ENCODE data around the gene DUSP12. TPM values are rescaled to one million over a fixed set of nuclear protein-coding genes. Genes with fewer than 3 reads are reported as not detected.

The DUSP12 gene
- total and polyA plus RNA-seq, 9 of the 15 experiments (the other 6 are each of a cell fraction or from before 2014, with no cell fraction given): 10.4 to 81.4 (median 43.6) TPM

DNA sequence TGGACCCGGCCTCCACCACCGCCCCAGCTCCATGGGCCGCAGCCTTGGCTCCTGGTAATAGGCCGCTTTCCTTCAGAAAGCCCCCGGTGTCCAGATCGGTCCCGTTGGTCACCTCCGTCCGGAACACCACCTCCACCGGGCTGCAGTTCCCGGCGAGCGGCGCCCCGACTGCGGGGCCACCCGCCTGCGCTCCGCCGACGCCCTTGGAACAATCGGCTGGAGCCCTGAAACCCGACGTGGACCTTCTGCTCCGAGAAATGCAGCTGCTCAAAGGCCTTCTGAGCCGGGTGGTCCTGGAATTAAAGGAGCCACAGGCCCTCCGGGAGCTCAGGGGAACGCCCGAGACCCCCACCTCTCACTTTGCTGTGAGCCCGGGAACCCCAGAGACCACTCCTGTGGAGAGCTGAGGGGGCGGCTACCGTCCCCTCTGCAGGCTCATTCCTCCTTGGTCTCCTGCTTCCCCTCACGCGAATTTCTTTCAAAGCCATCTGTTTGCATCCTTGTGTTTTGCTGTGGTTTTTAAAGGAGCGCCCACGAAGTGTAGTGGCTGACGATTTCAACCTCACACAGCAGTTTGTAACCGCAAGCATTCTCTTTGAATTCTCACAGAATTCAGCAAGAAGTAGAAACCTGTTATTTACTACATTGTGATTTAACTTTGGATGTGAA, 22.2 kb upstream of the DUSP12 start (continued):
- no peak for TF ChIP-seq ZBTB33 (CRISPR knock-in tag; IDR thresholded peaks at IDR 0.05)
- TF ChIP-seq CSDE1 (IDR thresholded peaks at IDR 0.05): no peak
- no peak; the same call in 1 of the 2 replicates for TF ChIP-seq C11orf30 (IDR thresholded peaks at IDR 0.05; ENCODE audit: low read depth)
- no peak for TF ChIP-seq SMARCA5 (IDR thresholded peaks at IDR 0.05)
- no peak for TF ChIP-seq GABPB2 (CRISPR knock-in tag; conservative IDR thresholded peaks at IDR 0.05)
- no peak for TF ChIP-seq CBFA2T2 (conservative IDR thresholded peaks at IDR 0.05)
- TF ChIP-seq THRB (CRISPR knock-in tag; conservative IDR thresholded peaks at IDR 0.05): no peak
- no peak for TF ChIP-seq ZNF280A (IDR thresholded peaks at IDR 0.05; ENCODE audit: low read depth, partially characterized antibody)
- no peak for TF ChIP-seq FOXP4 (CRISPR knock-in tag; IDR thresholded peaks at IDR 0.05; ENCODE audit: borderline replicate concordance)
- TF ChIP-seq HDAC3 (IDR thresholded peaks at IDR 0.05; ENCODE audit: borderline replicate concordance, partially characterized antibody): no peak
- TF ChIP-seq PHF8 (IDR thresholded peaks at IDR 0.05; ENCODE audit: borderline replicate concordance, low read length): peak; percentile 67; the same call in 1 of the 2 replicates
- no peak for TF ChIP-seq ZNF75A (CRISPR knock-in tag; IDR thresholded peaks at IDR 0.05)
- TF ChIP-seq SFPQ (IDR thresholded peaks at IDR 0.05; ENCODE audit: low read depth, low read length): no peak
- TF ChIP-seq FIP1L1 (IDR thresholded peaks at IDR 0.05; ENCODE audit: low read depth, low read length, poor library complexity, severe bottlenecking): peak; percentile 54
- TF ChIP-seq ESRRA (IDR thresholded peaks at IDR 0.05; ENCODE audit: borderline replicate concordance, low read depth): peak; percentile 50; the same call in 1 of the 2 replicates
- no peak for TF ChIP-seq ZKSCAN8 (CRISPR knock-in tag; IDR thresholded peaks at IDR 0.05)
- TF ChIP-seq DDX20 (tag; IDR thresholded peaks at IDR 0.05; ENCODE audit: low read depth): no peak
- TF ChIP-seq NONO (IDR thresholded peaks at IDR 0.05; ENCODE audit: low read depth in 2 of 2, low read length in 1 of 2): 0 out of 4 replicates have a peak, but pooled peaks of 1 of the 2 experiments have one; percentile 18
